ENCODE measurements around the gene AKR1D1. TPM values are rescaled to one million over a fixed set of nuclear protein-coding genes. Genes with fewer than 3 reads are reported as not detected.

Gene AKR1D1
- total RNA-seq, 1 experiment from 2014 or later: 0.10 TPM

DNA sequence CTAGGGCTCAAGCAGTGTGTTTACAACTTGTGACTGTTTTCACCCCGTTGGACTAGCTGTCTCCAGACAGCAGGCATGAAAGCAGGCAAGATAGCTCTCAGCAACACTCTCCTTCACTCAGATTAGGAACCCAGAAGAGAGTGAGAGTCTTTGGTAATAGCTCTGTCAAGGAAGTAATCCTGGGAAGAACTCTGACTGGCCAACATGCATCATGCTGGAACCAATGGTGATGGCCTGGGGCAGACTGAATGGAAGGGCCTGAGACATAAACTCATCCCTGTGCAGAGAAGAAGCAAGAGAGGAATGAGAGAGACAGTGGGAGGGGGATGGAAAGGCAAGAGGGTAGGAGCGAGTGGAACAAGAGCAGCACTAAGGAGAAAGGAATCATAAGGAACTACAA is 48.9 kb downstream of the AKR1D1 start:
- no peaks in the 10 kb centered on the region for H3K27me3 ChIP-seq (ENCODE audit: insufficient read depth, low read length)
- intact Hi-C loops (cut with micrococcal nuclease): no loop called here
- no peak overlapping the region for H3K27ac ChIP-seq (ENCODE audit: low read depth, low read length)
- H4K20me1 ChIP-seq (ENCODE audit: insufficient read depth): no peaks in the 10 kb centered on the region
- CTCF ChIA-PET: no interaction called here
- H3K79me2 ChIP-seq (ENCODE audit: insufficient read depth, low read length): no peaks in the 10 kb centered on the region
- H3K36me3 ChIP-seq (ENCODE audit: control insufficient read depth in 1 of 2, insufficient read depth in 2 of 2, low read length in 2 of 2): no peaks in the 10 kb centered on the region
- no TSS peak for BruUV-seq (replicated peaks)
- no peak overlapping the region for H3K9ac ChIP-seq (ENCODE audit: low read length)
- no peak overlapping the region for H3K4me2 ChIP-seq (ENCODE audit: low read length)
- POLR2A ChIA-PET: no interaction called here
- ATAC-seq (peak; percentile 34; the same call in 1 of the 2 replicates), DNase-seq (ENCODE audit: low read depth, low spot score) (no peak)
- no peak for TF ChIP-seq POLR2AphosphoS5 (IDR thresholded peaks at IDR 0.05; ENCODE audit: low read depth, low read length)
- TF ChIP-seq CEBPB (IDR thresholded peaks at IDR 0.05; ENCODE audit: low read depth): no peak
- TF ChIP-seq, protein P1, sequence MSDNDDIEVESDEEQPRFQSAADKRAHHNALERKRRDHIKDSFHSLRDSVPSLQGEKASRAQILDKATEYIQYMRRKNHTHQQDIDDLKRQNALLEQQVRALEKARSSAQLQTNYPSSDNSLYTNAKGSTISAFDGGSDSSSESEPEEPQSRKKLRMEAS (IDR thresholded peaks at IDR 0.05): no peak
- TF ChIP-seq FOSL1 (IDR thresholded peaks at IDR 0.05; ENCODE audit: low read depth): no peak
- TF ChIP-seq TCF7L2 (IDR thresholded peaks at IDR 0.05; ENCODE audit: borderline replicate concordance, extremely low read depth, insufficient read depth, insufficient read length): no peak
- no peak for TF ChIP-seq RAD21 (IDR thresholded peaks at IDR 0.05; ENCODE audit: low read depth)
- H3K4me3 ChIP-seq (replicated peaks in 1 of 2; ENCODE audit: low read depth in 1 of 2, low read length in 2 of 2): no peak overlapping the region
- H3K4me1 ChIP-seq (ENCODE audit: control insufficient read depth in 1 of 2, insufficient read depth in 2 of 2, low read length in 2 of 2): peaks cover 0 to 5% of the 10 kb centered on the region in 2 experiments; a peak in 1 of 4 replicates
- no peaks in the 10 kb centered on the region for H3K9me3 ChIP-seq (ENCODE audit: control insufficient read depth in 1 of 2, insufficient read depth in 1 of 2, low read depth in 1 of 2, low read length in 2 of 2)
- H2AFZ ChIP-seq (ENCODE audit: low read depth, low read length, poor library complexity, severe bottlenecking): no peak overlapping the region
- no peaks in the 10 kb centered on the region for H3K9me2 ChIP-seq (ENCODE audit: insufficient read depth)
- RAD21 ChIA-PET (ENCODE audit: low non-redundant PET in 1 of 2, low total read pairs in 2 of 2, uncharacterized antibody in 2 of 2, unreplicated experiment in 2 of 2): no interaction called here

DNA sequence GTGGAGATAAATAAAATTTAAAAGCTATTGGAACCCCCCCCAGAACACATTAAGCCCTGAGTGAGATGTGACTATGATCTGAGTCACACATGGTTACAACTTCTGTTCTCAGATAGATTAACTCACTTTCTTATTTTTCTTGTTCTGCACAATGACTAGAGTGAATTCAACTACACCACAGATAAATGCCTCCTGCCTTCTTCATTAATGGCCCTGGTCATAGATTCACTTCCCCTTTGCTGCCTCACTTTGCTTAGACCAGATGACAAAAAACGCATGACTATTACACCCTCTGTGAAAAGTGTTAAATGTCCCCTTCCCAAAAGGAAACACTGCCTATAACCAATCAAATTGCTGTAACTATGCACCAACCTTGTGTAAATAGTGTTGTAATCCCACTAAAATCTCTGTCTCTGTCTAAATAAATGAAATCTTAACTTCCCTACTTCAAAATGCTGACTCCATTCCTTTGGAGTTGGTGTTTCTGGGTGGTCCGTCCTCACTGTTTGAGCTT is 49.4 kb downstream of the AKR1D1 start:
- POLR2A ChIA-PET: no interaction called here

More for the DNA sequence above, 49.4 kb downstream of the AKR1D1 start:
- no peaks in the 10 kb centered on the region for H3K9me3 ChIP-seq (ENCODE audit: control insufficient read depth in 1 of 2, insufficient read depth in 1 of 2, low read depth in 1 of 2, low read length in 2 of 2)
- H3K9ac ChIP-seq (ENCODE audit: low read length): no peak overlapping the region
- no peaks in the 10 kb centered on the region for H4K20me1 ChIP-seq (ENCODE audit: insufficient read depth)
- H3K27me3 ChIP-seq (ENCODE audit: insufficient read depth, low read length): no peaks in the 10 kb centered on the region
- ATAC-seq: peak; percentile 20; the same call in 1 of the 2 replicates
- no peak overlapping the region for H3K27ac ChIP-seq (ENCODE audit: low read depth, low read length)
- TF ChIP-seq FOSL1 (IDR thresholded peaks at IDR 0.05; ENCODE audit: low read depth) (peak; percentile 56), ZNF274 (IDR thresholded peaks at IDR 0.05; ENCODE audit: low read depth, low read length) (no peak), POLR2AphosphoS5 (IDR thresholded peaks at IDR 0.05; ENCODE audit: low read depth, low read length) (no peak), JUND (IDR thresholded peaks at IDR 0.05) (peak; percentile 23; the same call in 1 of the 2 replicates)
- TF ChIP-seq, protein P2, sequence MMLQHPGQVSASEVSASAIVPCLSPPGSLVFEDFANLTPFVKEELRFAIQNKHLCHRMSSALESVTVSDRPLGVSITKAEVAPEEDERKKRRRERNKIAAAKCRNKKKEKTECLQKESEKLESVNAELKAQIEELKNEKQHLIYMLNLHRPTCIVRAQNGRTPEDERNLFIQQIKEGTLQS (IDR thresholded peaks at IDR 0.05): no peak
- H3K4me3 ChIP-seq (replicated peaks in 1 of 2; ENCODE audit: low read depth in 1 of 2, low read length in 2 of 2): no peak overlapping the region
- peaks cover 0 to 5% of the 10 kb centered on the region in 2 experiments; a peak in 1 of 4 replicates for H3K4me1 ChIP-seq (ENCODE audit: control insufficient read depth in 1 of 2, insufficient read depth in 2 of 2, low read length in 2 of 2)
- H3K4me2 ChIP-seq (ENCODE audit: low read length): no peak overlapping the region
- no TSS peak for BruUV-seq (replicated peaks)
- H2AFZ ChIP-seq (ENCODE audit: low read depth, low read length, poor library complexity, severe bottlenecking): no peak overlapping the region
- H3K79me2 ChIP-seq (ENCODE audit: insufficient read depth, low read length): no peaks in the 10 kb centered on the region
- no peaks in the 10 kb centered on the region for H3K36me3 ChIP-seq (ENCODE audit: control insufficient read depth in 1 of 2, insufficient read depth in 2 of 2, low read length in 2 of 2)
- intact Hi-C loops (cut with micrococcal nuclease): no loop called here
- ChIA-PET RAD21 (ENCODE audit: low non-redundant PET in 1 of 2, low total read pairs in 2 of 2, uncharacterized antibody in 2 of 2, unreplicated experiment in 2 of 2) (no interaction called here), CTCF (no interaction called here)
- no peak for DNase-seq (ENCODE audit: low read depth, low spot score)
- H3K9me2 ChIP-seq (ENCODE audit: insufficient read depth): no peaks in the 10 kb centered on the region
